ENCODE data around the gene LRFN4. TPM values are rescaled to one million over a fixed set of nuclear protein-coding genes. Genes with fewer than 3 reads are reported as not detected.

LRFN4 gene
- total and polyA plus RNA-seq, 2 of the 8 experiments (the other 6 are each of a cell fraction or from before 2014, with no cell fraction given): 49.8 to 64.3 TPM

GRCh38 chr11:66845143-66845875 lies 11.6 kb upstream of the LRFN4 start:
- DNase-seq (ENCODE audit: low read depth in 1 of 2, low spot score in 2 of 2) (no peak), FAIRE-seq (no peak)
- WGBS, 2 experiments (ENCODE audit: extremely low coverage in 1 of 2, insufficient coverage in 1 of 2, insufficient read length in 1 of 2, insufficient replicate concordance in 2 of 2, low coverage in 1 of 2, low lambda C conversion rate in 2 of 2, missing lambda C conversion rate in 1 of 2): 84% methylated on average over 14 of the region's 15 CpGs; no CpG with 5 or more reads in 1 of the 2 experiments
- no peak overlapping the region for H3K56ac ChIP-seq (replicated peaks; ENCODE audit: insufficient read length, low read depth, low read length)
- H2BK20ac ChIP-seq (ENCODE audit: low read length): no peak overlapping the region
- peaks cover 4 to 12% of the 10 kb centered on the region in 2 experiments for H4K20me1 ChIP-seq (replicated peaks in 1 of 2; ENCODE audit: control insufficient read depth in 1 of 2, insufficient read depth in 2 of 2, low read length in 2 of 2)
- no peak overlapping the region for H3K23ac ChIP-seq (ENCODE audit: insufficient read length)
- no peak overlapping the region for H2AFZ ChIP-seq (ENCODE audit: low read length)
- no peak overlapping the region for H3K9ac ChIP-seq (replicated peaks in 1 of 4; ENCODE audit: extremely low read depth in 1 of 4, low read depth in 3 of 4, low read length in 3 of 4)
- no peak overlapping the region; a peak in 1 of 4 replicates for H3K4me2 ChIP-seq (ENCODE audit: insufficient read depth in 1 of 2, low read depth in 2 of 2, low read length in 2 of 2)
- no peaks in the 10 kb centered on the region for H3K27me3 ChIP-seq (replicated peaks in 1 of 4; ENCODE audit: control insufficient read depth in 3 of 4, extremely low read depth in 1 of 4, insufficient read depth in 3 of 4, low read length in 3 of 4)
- no peak overlapping the region for H2AK5ac ChIP-seq (ENCODE audit: low read depth, low read length)
- H2BK120ac ChIP-seq (replicated peaks; ENCODE audit: low read depth, low read length): no peak overlapping the region
- no peak overlapping the region for H2BK15ac ChIP-seq (ENCODE audit: low read length)
- H2BK5ac ChIP-seq (ENCODE audit: low read depth, low read length): no peak overlapping the region
- POLR2A ChIA-PET (ENCODE audit: partially characterized antibody): interaction anchor here (0.9 to 4.2 kb wide), 9 partner anchors 9 to 229 kb away, joined by 3 to 53 read pairs (median 5); partner anchors contain the start of genes C11orf86 and RBM14
- no peak overlapping the region for H3K27ac ChIP-seq (ENCODE audit: low read depth, low read length)
- peak overlapping the region; percentile 53; the same call in 1 of the 2 replicates for H4K8ac ChIP-seq (ENCODE audit: extremely low read depth, insufficient read depth, low read length)
- no peak overlapping the region for H3K14ac ChIP-seq (ENCODE audit: insufficient read length)
- peaks cover 0 to 11% (median 3%) of the 10 kb centered on the region in 4 experiments; a peak in 4 of 7 replicates for H3K4me1 ChIP-seq (replicated peaks in 1 of 4; ENCODE audit: control insufficient read depth in 3 of 4, insufficient read depth in 4 of 4, low read length in 3 of 4)
- no peak overlapping the region for H3K4me3 ChIP-seq (ENCODE audit: extremely low read depth in 1 of 4, insufficient read depth in 2 of 4, low read depth in 3 of 4, low read length in 4 of 4)
- H2BK12ac ChIP-seq (ENCODE audit: low read depth, low read length): no peak overlapping the region
- H3K18ac ChIP-seq (ENCODE audit: extremely low read depth, low read length): no peak overlapping the region
- CTCF ChIA-PET (ENCODE audit: partially characterized antibody): interaction anchor here (0.5 to 7.1 kb wide), 14 partner anchors 8 to 168 kb away, joined by 3 to 57 read pairs (median 4); partner anchors contain the start of genes C11orf86 and RBM4B
- H4K5ac ChIP-seq (ENCODE audit: insufficient read length, low read depth, low read length): no peak overlapping the region
- H4K91ac ChIP-seq (replicated peaks; ENCODE audit: insufficient read length, low read length): no peak overlapping the region
- no peak overlapping the region for H3K4ac ChIP-seq (replicated peaks; ENCODE audit: insufficient read length, low read depth, low read length)
- peaks cover 9% of the 10 kb centered on the region for H3K23me2 ChIP-seq (ENCODE audit: low read depth, low read length)
- no peaks in the 10 kb centered on the region for H3K9me3 ChIP-seq (ENCODE audit: insufficient read depth in 2 of 2, low read depth in 1 of 2, low read length in 1 of 2)
- peaks cover 6 to 26% (median 16%) of the 10 kb centered on the region in 4 experiments for H3K36me3 ChIP-seq (ENCODE audit: control insufficient read depth in 2 of 4, insufficient read depth in 4 of 4, low read length in 3 of 4)
- peaks cover 0 to 26% of the 10 kb centered on the region in 2 experiments; a peak in 3 of 4 replicates for H3K79me2 ChIP-seq (ENCODE audit: control insufficient read depth in 1 of 2, insufficient read depth in 2 of 2, low read length in 2 of 2)
- peaks cover 18% of the 10 kb centered on the region for H3K79me1 ChIP-seq (ENCODE audit: low read depth, low read length)
- no peak for TF ChIP-seq GTF2F1 (IDR thresholded peaks at IDR 0.05; ENCODE audit: borderline replicate concordance, low read depth, low read length)

All from H1 (cell line).